ENCODE results near the gene KAT8.
A peak's percentile ranks its signal among the peaks of the same experiment; 100 is the strongest.
"Not testable (repeated sequence)": the region's sequence is repeated elsewhere in the genome, so short reads cannot be mapped to it uniquely, and the experiment has no call there.

Gene KAT8

GRCh38 chr16:31147574-31147973, 30.1 kb downstream of the KAT8 start:
- H3K27me3 ChIP-seq (ENCODE audit: control insufficient read depth, insufficient read depth, low read length) = peaks cover 40% of the 10 kb centered on the region
- no peak overlapping the region for H3K9ac ChIP-seq (ENCODE audit: low read depth, low read length)
- no peaks in the 10 kb centered on the region for H3K9me3 ChIP-seq (replicated peaks; ENCODE audit: low read length)
- peaks cover 3% of the 10 kb centered on the region for H3K4me1 ChIP-seq (ENCODE audit: control insufficient read depth, insufficient read depth, low read length)
- H3K36me3 ChIP-seq (ENCODE audit: insufficient read depth, low read length) = no peaks in the 10 kb centered on the region
- H3K4me2 ChIP-seq (ENCODE audit: low read length) = no peak overlapping the region
- H3K4me3 ChIP-seq (ENCODE audit: low read length) = no peak overlapping the region

DNA sequence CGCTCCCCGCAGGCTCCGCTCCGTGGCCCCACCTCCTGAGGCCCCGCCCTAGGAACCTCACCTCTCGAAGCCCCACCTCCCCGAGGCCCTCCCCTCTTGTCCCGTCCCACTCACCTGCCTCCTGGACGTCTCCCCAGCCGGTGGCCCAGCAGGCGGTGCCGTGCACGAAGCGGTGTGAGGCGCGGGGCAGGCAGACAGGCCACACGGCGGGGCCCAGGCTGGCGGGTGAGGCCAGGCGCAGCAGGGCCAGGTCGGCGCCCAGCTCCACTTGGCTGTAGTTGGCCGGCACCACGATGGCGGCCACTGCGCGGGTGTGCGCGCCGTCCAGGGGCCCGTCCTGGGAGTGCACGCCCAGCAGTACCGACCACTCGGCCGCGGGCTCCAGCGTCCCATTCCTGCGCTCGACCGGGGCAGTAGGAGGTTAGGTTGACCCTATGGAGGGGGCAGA, 30.8 kb downstream of the KAT8 start:
- no peaks in the 10 kb centered on the region for H3K36me3 ChIP-seq (ENCODE audit: insufficient read depth, low read length)
- no peak overlapping the region for H3K9ac ChIP-seq (ENCODE audit: low read depth, low read length)
- no peaks in the 10 kb centered on the region for H3K4me1 ChIP-seq (ENCODE audit: control insufficient read depth, insufficient read depth, low read length)
- no peak overlapping the region for H3K4me2 ChIP-seq (ENCODE audit: low read length)
- no peak overlapping the region for H3K4me3 ChIP-seq (ENCODE audit: low read length)
- no peaks in the 10 kb centered on the region for H3K9me3 ChIP-seq (replicated peaks; ENCODE audit: low read length)
- H3K27me3 ChIP-seq (ENCODE audit: control insufficient read depth, insufficient read depth, low read length) = peaks cover 40% of the 10 kb centered on the region

DNA sequence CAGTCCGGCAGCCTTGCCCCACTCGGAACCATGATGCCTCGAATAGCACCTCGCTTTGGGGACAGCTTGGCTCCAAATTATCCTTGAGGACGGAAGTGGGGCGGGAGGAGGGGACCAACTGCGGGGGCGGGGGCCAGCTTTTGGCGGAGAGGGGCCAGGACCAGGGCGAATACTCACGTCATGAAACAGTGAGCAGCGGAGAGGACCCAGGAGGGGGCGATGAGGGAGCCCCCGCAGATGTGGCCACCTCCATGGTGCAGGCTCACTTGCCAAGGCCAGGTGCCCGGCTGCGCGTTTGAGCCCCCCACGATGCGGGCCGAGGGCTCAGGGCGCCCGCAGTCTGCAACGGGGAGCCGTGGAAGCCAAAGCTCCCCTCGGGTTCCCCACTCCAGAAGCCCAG, 31.4 kb downstream of the KAT8 start:
- Histone ChIP-seq H3K27me3 (ENCODE audit: control insufficient read depth, insufficient read depth, low read length) (peaks cover 40% of the 10 kb centered on the region), H3K4me1 (ENCODE audit: control insufficient read depth, insufficient read depth, low read length) (no peaks in the 10 kb centered on the region), H3K9me3 (replicated peaks; ENCODE audit: low read length) (no peaks in the 10 kb centered on the region), H3K9ac (ENCODE audit: low read depth, low read length) (no peak overlapping the region), H3K4me2 (ENCODE audit: low read length) (no peak overlapping the region), H3K4me3 (ENCODE audit: low read length) (no peak overlapping the region), H3K36me3 (ENCODE audit: insufficient read depth, low read length) (no peaks in the 10 kb centered on the region)

- no peaks in the 10 kb centered on the region for H3K36me3 ChIP-seq (ENCODE audit: insufficient read depth, low read length)
- no peak overlapping the region for H3K4me2 ChIP-seq (ENCODE audit: low read length)
- H3K4me1 ChIP-seq (ENCODE audit: control insufficient read depth, insufficient read depth, low read length) = no peaks in the 10 kb centered on the region
- peaks cover 41% of the 10 kb centered on the region for H3K27me3 ChIP-seq (ENCODE audit: control insufficient read depth, insufficient read depth, low read length)
- no peak overlapping the region for H3K4me3 ChIP-seq (ENCODE audit: low read length)
- H3K9me3 ChIP-seq (replicated peaks; ENCODE audit: low read length) = no peaks in the 10 kb centered on the region
- no peak overlapping the region for H3K9ac ChIP-seq (ENCODE audit: low read depth, low read length)
Measured at GRCh38 chr16:31149332-31149731, 31.9 kb downstream of the KAT8 start.

DNA sequence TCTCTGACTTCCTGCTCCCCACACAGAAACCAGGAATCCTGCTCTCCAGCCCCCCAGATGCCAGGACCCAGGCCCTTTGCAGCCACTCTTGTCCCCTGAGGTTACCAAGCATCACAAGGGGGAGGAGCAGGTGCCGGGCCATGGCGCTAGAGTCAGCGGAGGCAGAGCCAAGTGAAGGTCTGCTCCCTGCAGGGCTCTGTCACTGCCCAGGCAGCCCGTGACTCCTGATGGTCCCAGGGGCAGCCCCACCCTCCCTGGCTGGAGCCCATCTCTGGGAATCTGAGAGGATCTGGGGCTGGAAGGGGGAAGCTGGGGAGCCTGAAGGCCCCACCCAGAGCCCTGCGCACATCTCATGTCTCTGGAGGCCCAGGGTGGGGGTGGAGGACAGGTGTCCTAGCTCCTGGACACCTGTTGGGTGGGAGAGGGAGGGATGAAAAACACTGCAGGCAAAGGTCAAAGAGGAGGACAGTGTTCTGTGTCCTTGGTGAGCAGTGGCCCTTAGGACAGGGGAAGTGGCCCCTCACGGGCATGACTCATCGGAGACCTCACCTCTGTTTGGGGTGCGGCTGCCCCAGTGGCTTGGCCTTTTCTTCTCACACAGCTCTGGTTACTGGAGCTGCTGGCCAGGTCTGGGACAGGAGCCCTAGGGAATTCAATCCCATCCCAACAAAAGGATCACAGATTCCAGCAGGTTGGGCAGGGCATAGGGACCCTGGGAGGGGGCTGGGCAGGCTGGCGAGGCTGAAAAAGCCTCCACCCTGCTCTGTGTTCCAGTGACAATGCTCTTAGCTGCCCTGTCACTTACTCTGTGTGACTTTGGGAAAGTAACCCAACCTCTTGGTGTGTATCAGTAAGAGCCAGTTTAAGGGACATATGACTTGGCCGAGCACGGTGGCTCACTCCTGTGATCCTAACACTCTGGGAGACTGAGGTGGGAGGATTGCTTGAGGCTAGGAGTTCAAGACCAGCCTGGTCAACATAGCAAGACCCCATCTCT, 32.7 kb downstream of the KAT8 start, which contains the start of gene PRSS36:
Gene PRSS36, minus strand, starts transcription at position 173 of the 997 bp plus-strand sequence. Its CDS starts 31 bp downstream, at position 142.
- no peaks in the 10 kb centered on the region for H3K9me3 ChIP-seq (replicated peaks; ENCODE audit: low read length)
- H3K4me1 ChIP-seq (ENCODE audit: control insufficient read depth, insufficient read depth, low read length) = no peaks in the 10 kb centered on the region
- no peaks in the 10 kb centered on the region for H3K36me3 ChIP-seq (ENCODE audit: insufficient read depth, low read length)
- peaks cover 44% of the 10 kb centered on the region for H3K27me3 ChIP-seq (ENCODE audit: control insufficient read depth, insufficient read depth, low read length)
- no peak within 1 kb of the TSS for H3K4me3 ChIP-seq (ENCODE audit: low read length)
- H3K4me2 ChIP-seq (ENCODE audit: low read length) = no peak within 1 kb of the TSS
- H3K9ac ChIP-seq (ENCODE audit: low read depth, low read length) = no peak within 1 kb of the TSS

DNA sequence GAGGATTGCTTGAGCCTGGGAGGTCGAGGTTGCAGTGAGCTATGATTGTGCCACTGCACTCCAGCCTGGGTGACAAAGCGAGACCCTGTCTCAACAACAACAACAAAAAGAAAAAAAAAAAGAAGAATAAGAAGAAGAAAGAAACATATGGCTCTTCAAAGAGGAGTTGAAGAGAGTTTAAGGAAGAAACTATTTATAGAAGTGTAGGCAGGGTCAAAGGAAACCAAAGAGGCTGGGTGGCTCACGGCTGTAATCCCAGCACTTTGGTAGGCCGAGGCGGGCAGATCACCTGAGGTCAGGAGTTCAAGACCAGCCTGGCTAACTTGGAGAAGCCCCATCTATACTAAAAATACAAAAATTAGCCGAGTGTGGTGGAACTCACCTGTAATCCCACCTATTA, 33.5 kb downstream of the KAT8 start:
- H3K4me1 ChIP-seq (ENCODE audit: control insufficient read depth, insufficient read depth, low read length); H3K9ac ChIP-seq (ENCODE audit: low read depth, low read length); H3K36me3 ChIP-seq (ENCODE audit: insufficient read depth, low read length); H3K9me3 ChIP-seq (replicated peaks; ENCODE audit: low read length); H3K4me2 ChIP-seq (ENCODE audit: low read length); H3K4me3 ChIP-seq (ENCODE audit: low read length): not testable (repeated sequence)
- peaks cover 40% of the 10 kb centered on the region for H3K27me3 ChIP-seq (ENCODE audit: control insufficient read depth, insufficient read depth, low read length)

DNA sequence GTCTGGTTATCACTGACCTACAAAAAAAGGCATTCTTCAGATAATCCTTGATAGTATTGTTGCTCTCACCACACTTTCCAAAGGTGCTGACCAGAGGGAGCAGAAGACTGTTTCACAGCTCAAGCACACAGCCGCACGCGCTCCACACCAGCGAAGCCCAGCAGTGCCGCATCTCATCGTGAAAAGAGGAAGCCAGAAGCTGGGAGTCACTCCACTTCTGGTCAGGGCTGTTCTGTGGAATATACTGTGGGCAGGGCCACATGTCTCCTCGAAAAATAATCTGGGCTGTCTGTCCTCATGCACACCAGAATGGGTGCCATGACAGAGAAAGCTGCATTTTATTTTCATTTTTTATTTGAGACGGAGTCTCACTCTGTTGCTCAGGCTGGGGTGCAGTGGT, 39.7 kb downstream of the KAT8 start:
- peak overlapping the region; percentile 23 for H3K4me2 ChIP-seq (ENCODE audit: low read length)
- H3K9me3 ChIP-seq (replicated peaks; ENCODE audit: low read length) = no peaks in the 10 kb centered on the region
- peaks cover 10% of the 10 kb centered on the region for H3K27me3 ChIP-seq (ENCODE audit: control insufficient read depth, insufficient read depth, low read length)
- H3K4me3 ChIP-seq (ENCODE audit: low read length) = no peak overlapping the region
- H3K36me3 ChIP-seq (ENCODE audit: insufficient read depth, low read length) = no peaks in the 10 kb centered on the region
- no peaks in the 10 kb centered on the region for H3K4me1 ChIP-seq (ENCODE audit: control insufficient read depth, insufficient read depth, low read length)
- H3K9ac ChIP-seq (ENCODE audit: low read depth, low read length) = no peak overlapping the region

DNA sequence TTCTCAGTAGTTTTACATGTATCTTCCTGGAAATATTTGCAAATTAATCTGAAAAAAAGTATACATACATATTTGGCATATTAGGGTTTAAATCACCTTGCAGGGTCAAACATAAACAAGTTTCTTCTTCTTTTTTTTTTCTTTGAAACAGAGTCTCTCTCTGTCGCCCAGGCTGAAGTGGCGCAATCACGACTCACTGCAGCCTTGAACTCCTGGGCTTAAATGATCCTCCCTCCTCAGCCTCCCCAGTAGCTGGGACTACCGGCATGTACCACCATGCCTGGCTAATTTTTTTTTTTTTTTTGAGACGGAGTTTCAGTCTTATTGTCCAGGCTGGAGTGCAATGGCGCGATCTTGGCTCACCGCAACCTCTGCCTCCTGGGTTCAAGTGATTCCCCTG, 49.9 kb downstream of the KAT8 start:
- Histone ChIP-seq H3K4me1 (ENCODE audit: control insufficient read depth, insufficient read depth, low read length) (no peaks in the 10 kb centered on the region), H3K9me3 (replicated peaks; ENCODE audit: low read length) (no peaks in the 10 kb centered on the region), H3K4me3 (ENCODE audit: low read length) (no peak overlapping the region), H3K27me3 (ENCODE audit: control insufficient read depth, insufficient read depth, low read length) (no peaks in the 10 kb centered on the region), H3K36me3 (ENCODE audit: insufficient read depth, low read length) (no peaks in the 10 kb centered on the region), H3K9ac (ENCODE audit: low read depth, low read length) (no peak overlapping the region), H3K4me2 (ENCODE audit: low read length) (no peak overlapping the region)

DNA sequence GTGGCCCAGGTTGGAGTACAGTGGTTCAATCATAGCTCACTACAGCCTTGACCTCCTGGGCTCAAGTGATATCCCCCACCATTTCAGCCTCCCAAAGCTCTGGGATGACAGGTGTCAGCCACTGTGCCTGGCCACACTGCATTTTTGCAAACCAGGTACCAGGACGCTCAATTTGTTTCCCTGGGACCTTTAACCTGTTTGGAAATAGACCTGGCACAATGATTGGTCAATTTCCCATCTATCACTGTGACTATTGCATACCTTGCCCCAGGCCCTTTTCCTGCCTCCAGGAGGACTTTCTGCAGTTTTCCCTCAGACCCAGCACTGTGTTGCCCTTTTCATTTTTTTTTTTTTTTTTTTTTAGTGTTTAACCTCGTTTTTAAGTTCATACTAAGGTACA, 51.4 kb downstream of the KAT8 start:
- Histone ChIP-seq H3K9me3 (replicated peaks; ENCODE audit: low read length) (no peaks in the 10 kb centered on the region), H3K4me2 (ENCODE audit: low read length) (no peak overlapping the region), H3K4me1 (ENCODE audit: control insufficient read depth, insufficient read depth, low read length) (no peaks in the 10 kb centered on the region), H3K36me3 (ENCODE audit: insufficient read depth, low read length) (no peaks in the 10 kb centered on the region), H3K4me3 (ENCODE audit: low read length) (no peak overlapping the region), H3K9ac (ENCODE audit: low read depth, low read length) (no peak overlapping the region), H3K27me3 (ENCODE audit: control insufficient read depth, insufficient read depth, low read length) (no peaks in the 10 kb centered on the region)

DNA sequence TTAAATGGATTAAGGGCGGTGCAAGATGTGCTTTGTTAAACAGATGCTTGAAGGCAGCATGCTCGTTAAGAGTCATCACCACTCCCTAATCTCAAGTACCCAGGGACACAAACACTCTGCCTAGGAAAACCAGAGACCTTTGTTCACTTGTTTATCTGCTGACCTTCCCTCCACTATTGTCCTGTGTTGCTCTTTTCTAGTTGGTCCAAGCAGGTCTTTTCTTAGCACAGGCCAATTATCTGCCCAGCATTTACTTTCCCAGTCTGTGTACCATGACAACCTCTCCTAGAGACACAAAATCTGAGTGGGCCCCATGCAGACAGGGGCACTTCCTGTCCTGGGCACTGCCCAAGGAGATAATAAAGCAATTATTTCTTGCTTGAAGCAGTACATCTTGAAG, 52.6 kb downstream of the KAT8 start:
- not testable (repeated sequence) for H3K4me3 ChIP-seq (ENCODE audit: low read length); H3K27me3 ChIP-seq (ENCODE audit: control insufficient read depth, insufficient read depth, low read length); H3K4me2 ChIP-seq (ENCODE audit: low read length); H3K9me3 ChIP-seq (replicated peaks; ENCODE audit: low read length); H3K36me3 ChIP-seq (ENCODE audit: insufficient read depth, low read length); H3K4me1 ChIP-seq (ENCODE audit: control insufficient read depth, insufficient read depth, low read length); H3K9ac ChIP-seq (ENCODE audit: low read depth, low read length)

DNA sequence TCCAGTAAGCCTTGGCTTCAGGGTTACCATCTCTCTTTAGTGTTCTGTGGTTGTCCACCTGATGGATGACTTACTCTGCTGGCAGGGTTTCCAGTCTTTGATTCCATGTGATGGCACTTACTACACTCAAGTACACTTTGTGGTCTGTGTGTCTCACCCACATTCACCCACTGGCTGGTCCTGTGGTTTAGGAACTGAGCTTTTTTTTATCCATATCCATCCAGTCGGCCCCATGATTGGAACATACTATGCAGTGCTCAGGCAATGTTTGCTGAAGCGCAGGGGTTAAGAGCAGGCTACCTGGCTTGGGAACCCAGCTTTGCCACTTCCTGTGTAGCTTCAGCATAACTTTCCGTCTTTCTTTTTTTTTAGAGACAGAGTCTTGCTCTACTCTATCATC, 59.7 kb downstream of the KAT8 start:
- H3K9me3 ChIP-seq (replicated peaks; ENCODE audit: low read length) = no peaks in the 10 kb centered on the region
- H3K9ac ChIP-seq (ENCODE audit: low read depth, low read length) = no peak overlapping the region
- H3K4me1 ChIP-seq (ENCODE audit: control insufficient read depth, insufficient read depth, low read length) = peaks cover 7% of the 10 kb centered on the region
- no peaks in the 10 kb centered on the region for H3K27me3 ChIP-seq (ENCODE audit: control insufficient read depth, insufficient read depth, low read length)
- H3K4me3 ChIP-seq (ENCODE audit: low read length) = no peak overlapping the region
- no peak overlapping the region for H3K4me2 ChIP-seq (ENCODE audit: low read length)
- peaks cover 12% of the 10 kb centered on the region for H3K36me3 ChIP-seq (ENCODE audit: insufficient read depth, low read length)
